OCI-LY7 (cell line): ENCODE measurements around the gene NARS2. TPM values are rescaled to one million over a fixed set of nuclear protein-coding genes. Genes with fewer than 3 reads are reported as not detected.
"Not testable (repeated sequence)": the region's sequence is repeated elsewhere in the genome, so short reads cannot be mapped to it uniquely, and the experiment has no call there.

Source experiments
- BruUV-seq: library from RNA; stranded (reverse); fragments of 400-500 nt; replicated peaks from 2 replicates; lab custom pipeline; 2021; lab: Mats Ljungman, UMichigan
- CTCF ChIA-PET: fragments of 300-600 bp; sonication (Branson Sonifier 250); formaldehyde crosslinking; loops from one replicate; lab custom pipeline; 2022; ENCODE audit warnings: antibody characterized with exemption; ENCODE audit not compliant: unreplicated experiment; lab: Charles Lee
- POLR2A ChIA-PET: fragments of 300-600 bp; sonication (Branson Sonifier 250); formaldehyde crosslinking; loops from one replicate; lab custom pipeline; 2022; ENCODE audit warnings: antibody characterized with exemption; lab: Charles Lee
- DNase-seq: peaks from one replicate; pipeline ENCODE4 v3.0.0-alpha.2; 2015; ENCODE audit warnings: low spot score
- H2AFZ ChIP-seq: fragments of 200-600 bp; sonication (generic), shearing (Covaris generic); 2 replicates; pipeline ENCODE4 v1.6.1; 2014; ENCODE audit warnings: mild to moderate bottlenecking, antibody characterized with exemption, low read length, moderate library complexity
- H3K27ac ChIP-seq: fragments of 200-600 bp; sonication (generic); 2 replicates; pipeline ENCODE4 v1.5.1; 2014; ENCODE audit warnings: mixed run types, low read depth, mild to moderate bottlenecking, moderate library complexity, low read length, inconsistent platforms; ENCODE audit not compliant: poor library complexity, severe bottlenecking
- H3K36me3 ChIP-seq: fragments of 200-600 bp; sonication (generic); 2 replicates; pipeline ENCODE4 v1.6.1; 2014; ENCODE audit warnings: mild to moderate bottlenecking, antibody characterized with exemption, low read length, moderate library complexity, mixed read lengths; ENCODE audit not compliant: insufficient read depth
- H3K4me1 ChIP-seq: fragments of 200-600 bp; sonication (generic); 2 replicates; pipeline ENCODE4 v1.5.1; 2014; ENCODE audit warnings: mild to moderate bottlenecking, low read length; ENCODE audit not compliant: insufficient read depth, poor library complexity, severe bottlenecking
- H3K4me2 ChIP-seq: fragments of 200-600 bp; sonication (generic); 2 replicates; pipeline ENCODE4 v1.6.1; 2014; ENCODE audit warnings: mild to moderate bottlenecking, low read length
- H3K4me3 ChIP-seq: fragments of 200-600 bp; sonication (generic); 2 replicates; pipeline ENCODE4 v1.5.1; 2014; ENCODE audit warnings: mild to moderate bottlenecking, low read depth, low read length; ENCODE audit not compliant: poor library complexity, severe bottlenecking
- H3K79me2 ChIP-seq: fragments of 200-600 bp; sonication (generic); 2 replicates; pipeline ENCODE4 v1.6.1; 2016; ENCODE audit warnings: low read depth, mild to moderate bottlenecking, low read length, moderate library complexity, mixed read lengths; ENCODE audit not compliant: insufficient read depth
- H3K9me2 ChIP-seq: fragments of 200-600 bp; sonication (generic); 2 replicates; pipeline ENCODE4 v1.6.1; 2016; ENCODE audit warnings: mild to moderate bottlenecking, low read length, mixed read lengths; ENCODE audit not compliant: insufficient read depth
- H3K9me3 ChIP-seq: fragments of 200-600 bp; sonication (generic); 2 replicates; pipeline ENCODE4 v1.6.1; 2014; ENCODE audit warnings: mild to moderate bottlenecking, mixed run types, low read length, mixed read lengths
- H4K20me1 ChIP-seq: fragments of 200-600 bp; sonication (generic); 2 replicates; pipeline ENCODE4 v1.6.1; 2014; ENCODE audit warnings: mild to moderate bottlenecking, antibody characterized with exemption, low read length, moderate library complexity, mixed read lengths; ENCODE audit not compliant: insufficient read depth
- CTCF ChIP-seq: fragments of 200-600 bp; sonication (generic); conservative IDR thresholded peaks from 2 replicates; pipeline ENCODE4 v1.5.1; 2014; ENCODE audit warnings: mild to moderate bottlenecking, antibody characterized with exemption, low read length, moderate library complexity, mixed read lengths
- EZH2phosphoT487 ChIP-seq: fragments of 200-600 bp; sonication (generic); IDR thresholded peaks from 2 replicates; pipeline ENCODE4 v1.6.1; 2018; ENCODE audit warnings: low read depth, borderline replicate concordance, mild to moderate bottlenecking, mixed run types, antibody characterized with exemption, low read length, moderate library complexity, mixed read lengths
- intact Hi-C: fragments of 100-400 bp; cut with micrococcal nuclease; formaldehyde crosslinking; loops from one replicate; pipeline ENCODE4 v1.10.0; 2022; ENCODE audit not compliant: unreplicated experiment
- total RNA-seq, 2 experiments: library from RNA; depleted of rRNA in 1 of 2; stranded (reverse); fragments of >200 nt in 1 of 2; shearing (Covaris generic) in 1 of 2; gene quantifications; 2 replicates each; pipeline ENCODE4 v1.2.3, GENCODE V29; 2014 to 2022

The NARS2 gene
- total RNA-seq, 2 experiments from 2014 or later = 28.1 to 29.2 TPM

GRCh38 chr11:78606667-78607066, 32.0 kb upstream of the NARS2 start:
- no TSS peak for BruUV-seq
- ChIA-PET POLR2A (no interaction called here), CTCF (no interaction called here)

GRCh38 chr11:78605296-78605695, 30.6 kb upstream of the NARS2 start:
- no peaks in the 10 kb centered on the region for H3K79me2 ChIP-seq
- no peak overlapping the region for H3K4me3 ChIP-seq
- ChIA-PET CTCF (no interaction called here), POLR2A (no interaction called here)
- no peak overlapping the region for H2AFZ ChIP-seq
- no peaks in the 10 kb centered on the region for H3K4me1 ChIP-seq
- intact Hi-C loops = no loop called here
- no peaks in the 10 kb centered on the region for H3K36me3 ChIP-seq
- TF ChIP-seq CTCF (no peak), EZH2phosphoT487 (no peak)
- no peak for DNase-seq
- BruUV-seq = no TSS peak
- H3K9me3 ChIP-seq = no peaks in the 10 kb centered on the region
- no peak overlapping the region for H3K4me2 ChIP-seq
- H3K27ac ChIP-seq = no peak overlapping the region
- H3K9me2 ChIP-seq = no peaks in the 10 kb centered on the region
- no peaks in the 10 kb centered on the region for H4K20me1 ChIP-seq

More at GRCh38 chr11:78606667-78607066, 32.0 kb upstream of the NARS2 start:
- Histone ChIP-seq H4K20me1 (no peaks in the 10 kb centered on the region), H3K4me3 (no peak overlapping the region), H3K79me2 (no peaks in the 10 kb centered on the region), H2AFZ (no peak overlapping the region), H3K27ac (no peak overlapping the region), H3K9me2 (no peaks in the 10 kb centered on the region), H3K4me1 (no peaks in the 10 kb centered on the region), H3K4me2 (no peak overlapping the region), H3K36me3 (no peaks in the 10 kb centered on the region), H3K9me3 (no peaks in the 10 kb centered on the region)
- no peak for TF ChIP-seq CTCF
- no peak for TF ChIP-seq EZH2phosphoT487
- no peak for DNase-seq
- intact Hi-C loops = no loop called here

- ChIA-PET POLR2A (no interaction called here), CTCF (no interaction called here)
- Histone ChIP-seq H4K20me1 (no peaks in the 10 kb centered on the region), H3K4me3 (no peak overlapping the region), H3K4me1 (no peaks in the 10 kb centered on the region), H2AFZ (no peak overlapping the region), H3K27ac (no peak overlapping the region), H3K9me3 (no peaks in the 10 kb centered on the region), H3K36me3 (no peaks in the 10 kb centered on the region), H3K9me2 (no peaks in the 10 kb centered on the region), H3K4me2 (no peak overlapping the region), H3K79me2 (no peaks in the 10 kb centered on the region)
- BruUV-seq = no TSS peak
- DNase-seq = no peak
- no peak for TF ChIP-seq CTCF
- TF ChIP-seq EZH2phosphoT487 = no peak
- intact Hi-C loops = no loop called here
Measured at GRCh38 chr11:78603792-78604191, 29.1 kb upstream of the NARS2 start.

GRCh38 chr11:78602771-78603170, 28.1 kb upstream of the NARS2 start:
- H2AFZ ChIP-seq, H3K79me2 ChIP-seq, DNase-seq, CTCF ChIA-PET, H3K4me2 ChIP-seq, H3K9me3 ChIP-seq, H3K4me3 ChIP-seq, H4K20me1 ChIP-seq, H3K36me3 ChIP-seq, H3K27ac ChIP-seq, BruUV-seq, H3K9me2 ChIP-seq, H3K4me1 ChIP-seq, POLR2A ChIA-PET, intact Hi-C loops: not testable (repeated sequence)

GRCh38 chr11:78601066-78601465, 26.4 kb upstream of the NARS2 start:
- H3K4me3 ChIP-seq, DNase-seq, H2AFZ ChIP-seq, POLR2A ChIA-PET, H3K27ac ChIP-seq, H4K20me1 ChIP-seq, BruUV-seq, H3K4me2 ChIP-seq, H3K9me2 ChIP-seq, H3K4me1 ChIP-seq, H3K9me3 ChIP-seq, intact Hi-C loops, H3K36me3 ChIP-seq, CTCF ChIA-PET, H3K79me2 ChIP-seq: not testable (repeated sequence)
